A549 (cell line): Measurements from ENCODE around the gene QARS1. TPM values are rescaled to one million over a fixed set of nuclear protein-coding genes. Genes with fewer than 3 reads are reported as not detected.

ENCODE experiments used
- ATAC-seq, 2 experiments: fragments of 200-7000 bp in 1 of 2; fragments of >200 bp in 1 of 2; cut with Nextera tagmentation in 1 of 2; cut with Tn5 transposase in 1 of 2; 3 replicates each; pipeline versions ENCODE4 v1.8.0 to v1.9.1; 2018 to 2020; ENCODE audit warnings: mild to moderate bottlenecking in 1 of 2, moderate library complexity in 1 of 2
- CTCF ChIA-PET: fragments of 300-600 bp; sonication (Branson Sonifier 250); formaldehyde crosslinking; extraction: SDS; loops from one replicate; lab custom pipeline; 2021; ENCODE audit warnings: antibody characterized with exemption, inconsistent platforms; lab: Yijun Ruan, JAX
- POLR2A ChIA-PET: fragments of 350-600 bp; formaldehyde crosslinking; extraction: SDS; loops from one replicate; lab custom pipeline; 2021; ENCODE audit warnings: antibody characterized with exemption, inconsistent platforms; lab: Yijun Ruan, JAX
- DNase-seq, 2 experiments: peaks; one replicate each; pipeline versions ENCODE4 v3.0.0 to v3.0.0-alpha.2; 2011 to 2016; ENCODE audit warnings: low read depth in 1 of 2, low spot score in 1 of 2
- FAIRE-seq: peaks from 2 replicates; lab custom pipeline; 2011; peaks lifted over from hg19 to GRCh38; lab: Jason Lieb, UNC
- H3K27ac ChIP-seq, 2 experiments: fragments of >200 bp; sonication (Bioruptor Twin); formaldehyde crosslinking; 3 replicates each; pipeline ENCODE4 v1.5.1; 2016 to 2017
- H3K4me1 ChIP-seq: fragments of >200 bp; sonication (Bioruptor Twin); formaldehyde crosslinking; 3 replicates; pipeline ENCODE4 v1.6.1; 2016
- H3K4me2 ChIP-seq: fragments of >200 bp; sonication (Bioruptor Twin); formaldehyde crosslinking; 3 replicates; pipeline ENCODE4 v1.6.1; 2016
- H3K4me3 ChIP-seq: fragments of >200 bp; sonication (Bioruptor Twin); formaldehyde crosslinking; 3 replicates; pipeline ENCODE4 v1.5.1; 2016
- H3K9me3 ChIP-seq: fragments of >200 bp; sonication (Bioruptor Twin); formaldehyde crosslinking; 3 replicates; pipeline ENCODE4 v1.6.1; 2016
- BHLHE40 ChIP-seq: IDR thresholded peaks from 2 replicates; pipeline ENCODE4 v1.6.1; 2012; ENCODE audit warnings: low read depth, low read length, inconsistent platforms
- E2F6 ChIP-seq: IDR thresholded peaks from 2 replicates; pipeline ENCODE4 v1.6.1; 2012; ENCODE audit warnings: low read depth, borderline replicate concordance
- EHMT2 ChIP-seq: fragments of 200-600 bp; sonication (generic); IDR thresholded peaks from 2 replicates; pipeline ENCODE4 v1.6.1; 2016; ENCODE audit warnings: antibody characterized with exemption, low read depth, mild to moderate bottlenecking, moderate library complexity
- EP300 ChIP-seq, 2 experiments: fragments of >200 bp; sonication (Bioruptor Twin); formaldehyde crosslinking; IDR thresholded peaks; 2 replicates in 1 of 2; 3 replicates in 1 of 2; pipeline ENCODE4 v1.6.1; 2016 to 2017
- HDAC2 ChIP-seq: fragments of 200-600 bp; sonication (generic); IDR thresholded peaks from 2 replicates; pipeline ENCODE4 v1.6.1; 2016
- HMGXB4 ChIP-seq: fragments of 250-450 bp; sonication (Bioruptor Pico); IDR thresholded peaks from 2 replicates; pipeline ENCODE4 v1.5.0; 2021; ENCODE audit warnings: mild to moderate bottlenecking, moderate library complexity, borderline replicate concordance
- HOXA7 ChIP-seq: fragments of 250-450 bp; sonication (Bioruptor Pico); IDR thresholded peaks from 2 replicates; pipeline ENCODE4 v1.5.0; 2020; ENCODE audit warnings: mild to moderate bottlenecking, moderate library complexity
- HOXB5 ChIP-seq: fragments of 250-450 bp; sonication (Bioruptor Pico); IDR thresholded peaks from 2 replicates; pipeline ENCODE4 v1.5.0; 2020; ENCODE audit warnings: mild to moderate bottlenecking, moderate library complexity
- MAFK ChIP-seq: fragments of 450-650 bp; IDR thresholded peaks from 2 replicates; pipeline ENCODE4 v1.6.1; 2014; ENCODE audit not compliant: partially characterized antibody
- NPAS2 ChIP-seq: fragments of 250-450 bp; sonication (Bioruptor Pico); IDR thresholded peaks from 2 replicates; pipeline ENCODE4 v1.8.0; 2022; ENCODE audit warnings: mild to moderate bottlenecking, moderate library complexity, borderline replicate concordance
- NR3C1 ChIP-seq: fragments of >200 bp; sonication (Bioruptor Twin); formaldehyde crosslinking; IDR thresholded peaks from 3 replicates; pipeline ENCODE4 v1.6.1; 2017
- TFCP2L1 ChIP-seq: fragments of 250-450 bp; sonication (Bioruptor Pico); IDR thresholded peaks from 2 replicates; pipeline ENCODE4 v1.5.0; 2021; ENCODE audit warnings: mild to moderate bottlenecking
- TP53 ChIP-seq: fragments of 250-450 bp; sonication (Bioruptor Pico); IDR thresholded peaks from 2 replicates; pipeline ENCODE4 v1.5.0; 2021; ENCODE audit warnings: mild to moderate bottlenecking, moderate library complexity
- ZC3H11A ChIP-seq: fragments of 450-650 bp; IDR thresholded peaks from 2 replicates; pipeline ENCODE4 v1.6.1; 2014; ENCODE audit warnings: antibody characterized with exemption, mild to moderate bottlenecking
- ZNF302 ChIP-seq: fragments of 250-450 bp; sonication (Bioruptor Pico); IDR thresholded peaks from 2 replicates; pipeline ENCODE4 v1.9.0; 2021; ENCODE audit warnings: inconsistent platforms, mild to moderate bottlenecking, moderate library complexity
- WGBS: methylation state at CpG from one replicate; pipeline ENCODE4 v1.1.6; 2017; ENCODE audit errors: missing lambda C conversion rate; 5-methylcytosine and 5-hydroxymethylcytosine counted together
- polyA plus RNA-seq, 4 experiments: library from polyadenylated mRNA; depleted of rRNA in 3 of 4; stranded (reverse); fragments of >200 nt; fragmentation: RNase III in 1 of 4; extraction: RNeasy Plus Mini Kit Qiagen cat#74134 plus additional on column Dnase treatment in 1 of 4; gene quantifications; 2 replicates in 3 of 4; 3 replicates in 1 of 4; pipeline ENCODE4 v1.2.3, GENCODE V29; 2011 to 2017
- TF ChIP-seq, protein P1 (sequence below): fragments of 250-450 bp; sonication (Bioruptor Pico); IDR thresholded peaks from 2 replicates; pipeline ENCODE4 v1.5.0; 2020; ENCODE audit warnings: low read depth, mild to moderate bottlenecking, moderate library complexity
- TF ChIP-seq, protein P2 (sequence below): fragments of 200-600 bp; sonication (generic); IDR thresholded peaks from 2 replicates; pipeline ENCODE4 v1.6.1; 2016; ENCODE audit warnings: antibody characterized with exemption, mild to moderate bottlenecking, moderate library complexity

QARS1 gene
- polyA plus RNA-seq, 2 of the 4 experiments (the other 2 are of a cell fraction): 118 to 164 TPM

- ATAC-seq: no peak
- Histone ChIP-seq H3K9me3 (no peaks in the 10 kb centered on the region), H3K27ac (peak overlapping the region; percentile 93 to 99; a peak in 4 of 6 replicates), H3K4me2 (peak overlapping the region; percentile 93)
- TF ChIP-seq NR3C1: no peak
- TF ChIP-seq HOXB5 (CRISPR knock-in tag): no peak
- no peak for TF ChIP-seq HOXA7
- no peak for TF ChIP-seq E2F6
- no peak for TF ChIP-seq HDAC2
- TF ChIP-seq EHMT2: no peak
- no peak for TF ChIP-seq TP53 (CRISPR knock-in tag)
- TF ChIP-seq, all 56 proteins: peak for 0
- Histone ChIP-seq H3K4me1 (peaks cover 14% of the 10 kb centered on the region), H3K4me3 (peak overlapping the region; percentile 93)
- ChIA-PET POLR2A (no interaction called here), CTCF (interaction anchor here (1.7 kb wide), 1 partner anchor 25 kb away, joined by 7 read pairs; no protein-coding TSS in a partner anchor)
- WGBS: 44% methylated on average over 2 of the region's 3 CpGs
- DNase-seq: no peak
- FAIRE-seq: no peak
These were observed 14.9 kb upstream of the QARS1 start for GRCh38 chr3:49119439-49119838.

GRCh38 chr3:49119036-49119435 lies 14.5 kb upstream of the QARS1 start:
- FAIRE-seq: no peak
- ChIA-PET CTCF (interaction anchor here (1.7 kb wide), 1 partner anchor 24 kb away, joined by 7 read pairs; no protein-coding TSS in a partner anchor), POLR2A (no interaction called here)
- WGBS: 94% methylated on average over 8 of the region's 10 CpGs
- TF ChIP-seq NPAS2 (CRISPR knock-in tag): no peak
- no peak for TF ChIP-seq ZC3H11A
- no peak for TF ChIP-seq E2F6
- TF ChIP-seq BHLHE40: no peak
- TF ChIP-seq NR3C1: no peak
- TF ChIP-seq, protein P1, sequence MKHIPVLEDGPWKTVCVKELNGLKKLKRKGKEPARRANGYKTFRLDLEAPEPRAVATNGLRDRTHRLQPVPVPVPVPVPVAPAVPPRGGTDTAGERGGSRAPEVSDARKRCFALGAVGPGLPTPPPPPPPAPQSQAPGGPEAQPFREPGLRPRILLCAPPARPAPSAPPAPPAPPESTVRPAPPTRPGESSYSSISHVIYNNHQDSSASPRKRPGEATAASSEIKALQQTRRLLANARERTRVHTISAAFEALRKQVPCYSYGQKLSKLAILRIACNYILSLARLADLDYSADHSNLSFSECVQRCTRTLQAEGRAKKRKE (CRISPR knock-in tag): no peak
- TF ChIP-seq HOXB5 (CRISPR knock-in tag): no peak
- TF ChIP-seq MAFK: no peak
- no peak for TF ChIP-seq HMGXB4
- TF ChIP-seq ZNF302 (CRISPR knock-in tag): no peak
- TF ChIP-seq, protein P2, sequence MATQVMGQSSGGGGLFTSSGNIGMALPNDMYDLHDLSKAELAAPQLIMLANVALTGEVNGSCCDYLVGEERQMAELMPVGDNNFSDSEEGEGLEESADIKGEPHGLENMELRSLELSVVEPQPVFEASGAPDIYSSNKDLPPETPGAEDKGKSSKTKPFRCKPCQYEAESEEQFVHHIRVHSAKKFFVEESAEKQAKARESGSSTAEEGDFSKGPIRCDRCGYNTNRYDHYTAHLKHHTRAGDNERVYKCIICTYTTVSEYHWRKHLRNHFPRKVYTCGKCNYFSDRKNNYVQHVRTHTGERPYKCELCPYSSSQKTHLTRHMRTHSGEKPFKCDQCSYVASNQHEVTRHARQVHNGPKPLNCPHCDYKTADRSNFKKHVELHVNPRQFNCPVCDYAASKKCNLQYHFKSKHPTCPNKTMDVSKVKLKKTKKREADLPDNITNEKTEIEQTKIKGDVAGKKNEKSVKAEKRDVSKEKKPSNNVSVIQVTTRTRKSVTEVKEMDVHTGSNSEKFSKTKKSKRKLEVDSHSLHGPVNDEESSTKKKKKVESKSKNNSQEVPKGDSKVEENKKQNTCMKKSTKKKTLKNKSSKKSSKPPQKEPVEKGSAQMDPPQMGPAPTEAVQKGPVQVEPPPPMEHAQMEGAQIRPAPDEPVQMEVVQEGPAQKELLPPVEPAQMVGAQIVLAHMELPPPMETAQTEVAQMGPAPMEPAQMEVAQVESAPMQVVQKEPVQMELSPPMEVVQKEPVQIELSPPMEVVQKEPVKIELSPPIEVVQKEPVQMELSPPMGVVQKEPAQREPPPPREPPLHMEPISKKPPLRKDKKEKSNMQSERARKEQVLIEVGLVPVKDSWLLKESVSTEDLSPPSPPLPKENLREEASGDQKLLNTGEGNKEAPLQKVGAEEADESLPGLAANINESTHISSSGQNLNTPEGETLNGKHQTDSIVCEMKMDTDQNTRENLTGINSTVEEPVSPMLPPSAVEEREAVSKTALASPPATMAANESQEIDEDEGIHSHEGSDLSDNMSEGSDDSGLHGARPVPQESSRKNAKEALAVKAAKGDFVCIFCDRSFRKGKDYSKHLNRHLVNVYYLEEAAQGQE: no peak
- TF ChIP-seq TFCP2L1 (CRISPR knock-in tag): no peak
- no peak for TF ChIP-seq EHMT2
- TF ChIP-seq EP300 (IDR thresholded peaks at IDR 0.05): no peak
- Histone ChIP-seq H3K4me3 (no peak overlapping the region), H3K4me2 (peak overlapping the region; percentile 93), H3K4me1 (peaks cover 14% of the 10 kb centered on the region), H3K27ac (peak overlapping the region in 1 of 2 experiments; percentile 99; a peak in 1 of 6 replicates), H3K9me3 (no peaks in the 10 kb centered on the region)
- no peak for DNase-seq
- ATAC-seq: no peak
